NCI-H1694 (cell line): ENCODE results near the gene DMD.

Experiments
- DNase-seq: peaks from one replicate; lab custom pipeline; 2025; lab: John Stamatoyannopoulos, UW

DMD gene

DNA sequence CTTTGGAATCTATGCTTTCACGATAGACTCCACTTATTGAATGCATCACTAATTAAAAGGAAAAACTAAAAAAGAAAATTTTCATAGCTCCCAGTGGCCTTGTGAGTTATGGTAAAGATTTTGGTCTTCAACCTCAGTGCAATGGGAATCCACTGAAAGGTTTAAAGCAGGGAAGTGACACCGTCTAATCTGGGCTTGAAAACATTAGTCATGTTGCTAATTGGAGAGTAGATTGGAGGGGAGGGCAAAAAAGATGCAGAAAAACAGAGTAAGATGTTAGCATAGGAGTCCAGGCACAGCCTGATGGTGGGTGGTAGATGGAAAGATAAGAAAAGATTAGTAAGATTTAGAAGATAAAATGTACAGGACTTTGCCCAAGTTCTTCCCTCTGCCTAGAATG lies 1506.4 kb downstream of the DMD start:
- DNase-seq = no peak

DNA sequence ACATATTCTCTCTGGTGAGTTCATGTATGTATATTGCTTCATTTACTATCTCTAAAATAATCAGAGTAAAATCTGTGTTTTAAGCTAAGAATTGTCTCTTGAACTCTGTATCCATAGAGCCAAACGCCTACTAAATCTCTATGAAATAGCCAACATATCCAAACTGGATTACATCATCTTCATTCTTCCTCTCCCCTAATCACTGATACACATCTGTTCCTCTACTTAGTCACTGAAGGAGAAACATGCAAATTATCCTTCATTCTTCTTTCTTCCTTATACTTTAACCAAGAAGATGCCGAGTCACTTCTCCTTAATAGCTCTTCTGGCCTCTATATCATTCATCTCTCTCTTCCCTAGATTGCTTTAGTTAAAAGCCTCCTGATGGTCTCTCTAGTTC lies 1509.1 kb downstream of the DMD start:
- no peak for DNase-seq

DNA sequence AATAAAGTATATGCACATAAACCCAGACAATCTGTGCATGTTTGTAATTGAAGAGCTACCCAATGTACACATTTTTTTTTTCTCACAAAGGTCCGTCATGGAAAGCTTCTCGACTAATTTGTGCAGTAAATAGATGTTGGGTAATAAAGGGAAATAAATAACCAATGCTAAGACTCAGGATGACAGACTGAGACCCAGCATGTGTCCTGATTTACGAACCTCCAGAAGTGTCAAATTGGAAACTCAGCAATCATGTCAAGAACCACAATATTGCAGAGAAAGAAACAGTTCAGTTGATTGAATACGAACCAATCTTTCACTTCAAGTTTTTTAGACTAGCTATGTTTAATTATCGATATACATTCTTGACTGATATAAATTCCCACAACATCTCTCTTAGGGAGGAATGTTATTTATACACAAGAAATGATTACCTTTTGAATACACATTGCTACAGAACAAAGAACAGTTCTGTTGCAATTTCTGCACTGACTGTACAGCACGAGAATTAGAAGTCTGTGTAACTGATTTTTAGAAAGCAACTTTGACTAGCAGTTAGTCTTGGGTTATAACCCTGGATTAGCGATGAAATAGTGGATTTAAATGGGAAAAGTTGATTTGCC lies 1513.9 kb downstream of the DMD start:
- no peak for DNase-seq

DNA sequence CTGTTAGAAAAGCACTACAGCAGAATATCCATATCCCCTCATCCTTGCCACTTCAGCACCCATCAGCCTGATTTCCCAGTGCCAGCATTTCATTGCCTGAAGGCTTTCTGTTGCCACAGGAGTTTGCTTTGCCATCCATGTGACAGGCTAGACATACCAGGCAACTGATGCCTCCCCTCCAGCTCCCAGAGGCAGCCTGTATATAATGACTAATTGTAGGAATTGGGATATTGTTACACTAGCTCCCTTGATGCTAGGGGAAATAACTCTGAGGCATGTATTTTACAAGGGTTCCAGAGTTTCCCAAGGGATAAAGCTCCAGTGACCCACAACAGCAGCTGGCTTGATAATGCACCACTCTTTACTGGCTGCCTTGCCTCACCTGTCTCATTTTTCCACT lies 1531.5 kb downstream of the DMD start:
- no peak for DNase-seq

DNA sequence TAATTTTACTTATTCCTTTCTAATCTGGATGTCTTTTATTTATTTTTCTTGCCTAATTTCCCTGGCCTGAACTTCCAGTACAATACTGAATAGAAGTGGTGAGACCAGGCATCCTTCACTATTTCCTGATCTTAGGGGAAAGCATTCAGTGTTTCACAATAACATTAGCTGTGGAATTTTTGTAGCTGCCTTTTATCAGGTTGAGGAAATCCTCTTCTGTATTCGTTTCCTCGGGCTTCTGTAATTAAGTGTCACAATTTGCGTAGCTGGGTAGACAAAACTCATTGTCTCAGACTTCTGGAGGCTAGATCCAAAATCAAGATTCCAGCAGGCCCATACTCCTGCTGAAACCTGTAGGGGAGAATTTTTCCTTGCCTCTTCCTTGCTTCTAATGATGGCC lies 1541.1 kb downstream of the DMD start:
- DNase-seq = no peak

DNA sequence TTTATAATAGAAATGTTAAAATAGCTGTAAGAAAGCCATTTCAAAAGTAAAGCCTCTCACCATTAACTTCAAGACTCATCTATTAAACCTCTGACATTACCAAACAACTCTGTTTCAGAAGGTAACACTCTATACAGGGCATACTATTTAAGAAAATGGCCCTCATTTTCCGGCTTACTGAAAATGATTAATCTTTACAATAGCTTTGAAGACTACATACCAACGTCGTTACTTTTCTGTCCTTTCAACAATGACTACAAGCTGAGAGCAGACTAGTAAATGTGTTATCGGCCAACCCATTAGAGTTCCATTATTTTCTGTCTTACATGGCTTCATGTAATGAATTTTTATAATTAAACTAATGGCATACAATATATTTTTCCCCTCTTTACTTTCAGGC lies 1545.9 kb downstream of the DMD start:
- DNase-seq = no peak

DNA sequence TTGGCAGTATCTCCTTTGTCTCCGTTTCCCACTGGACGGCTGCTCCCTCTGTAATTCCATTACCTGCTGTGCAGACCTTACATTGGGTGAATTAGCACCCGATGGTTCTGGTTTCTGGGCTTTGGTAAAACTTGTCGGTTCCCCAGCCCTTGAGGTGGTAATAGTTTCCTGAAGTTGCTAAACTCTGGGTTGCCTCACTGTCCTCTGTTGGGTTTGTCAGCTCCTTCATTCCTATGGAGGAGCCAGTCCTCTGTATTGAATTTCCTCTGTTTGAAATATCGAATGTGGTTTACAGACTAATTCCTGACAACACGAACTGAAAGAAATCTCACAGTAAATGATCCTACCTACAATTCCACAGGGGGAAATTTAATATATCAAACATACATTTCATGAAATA lies 1548.2 kb downstream of the DMD start:
- DNase-seq = no peak

DNA sequence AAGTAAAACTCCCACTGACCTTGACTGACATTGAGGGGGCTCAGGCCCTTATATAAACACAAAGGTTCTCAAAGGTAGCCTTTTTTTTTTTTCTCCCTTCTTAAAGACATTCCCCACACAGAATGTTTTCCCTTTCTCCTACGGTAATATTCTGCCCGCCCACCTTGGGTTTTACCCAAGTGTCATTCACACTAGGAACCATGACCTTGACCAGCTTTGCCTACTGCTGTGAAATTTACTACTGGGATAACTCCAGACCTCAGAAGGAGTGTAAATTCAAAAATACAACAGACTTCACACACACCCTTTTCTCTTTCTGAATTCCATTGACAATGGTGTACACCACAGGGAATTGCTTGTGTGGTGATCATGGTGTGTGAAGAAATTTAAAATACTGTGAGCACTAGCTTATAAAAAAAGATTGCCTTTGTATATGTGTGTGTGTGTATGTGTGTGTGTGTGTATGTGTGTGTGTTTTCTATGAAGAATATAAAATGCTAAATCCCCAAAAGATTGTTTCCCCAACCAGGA lies 1550.0 kb downstream of the DMD start:
- DNase-seq = no peak

DNA sequence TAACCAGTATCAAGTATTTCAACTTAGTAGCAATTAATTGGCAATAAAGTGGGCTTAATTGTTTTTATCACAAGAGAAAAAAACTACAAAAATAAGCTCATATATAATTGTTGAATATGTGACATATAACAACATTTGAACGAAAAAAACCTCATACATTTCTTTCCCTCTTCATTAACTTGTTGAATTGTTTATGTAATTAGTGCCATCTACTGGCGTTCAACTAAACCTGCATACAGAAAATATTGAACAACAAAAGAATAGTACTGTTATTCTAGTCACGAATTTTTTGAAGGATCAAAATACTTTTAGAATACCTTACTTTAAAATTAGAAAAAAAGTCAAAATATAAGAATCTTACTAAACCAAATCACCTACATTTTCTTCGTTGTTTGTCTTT lies 1553.0 kb downstream of the DMD start:
- no peak for DNase-seq

DNA sequence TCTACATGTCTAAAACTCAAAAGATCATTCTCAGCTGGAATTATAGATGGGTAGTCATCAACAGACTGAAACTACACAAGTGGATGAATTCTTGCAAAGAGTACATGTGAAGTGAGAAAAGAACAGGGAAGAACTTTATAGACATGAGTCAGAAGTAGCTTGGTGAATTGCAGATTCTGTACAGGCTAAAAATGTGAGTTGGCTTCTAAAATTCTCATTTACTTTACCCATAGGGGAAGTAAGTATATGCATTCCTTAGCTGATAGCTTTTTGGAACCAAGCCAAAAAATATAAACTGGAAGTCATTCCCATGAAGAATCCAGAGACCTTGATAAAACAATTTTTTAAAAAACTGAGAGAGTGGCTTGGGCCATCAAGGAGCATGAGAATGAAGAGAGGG lies 1555.3 kb downstream of the DMD start:
- DNase-seq = no peak

DNA sequence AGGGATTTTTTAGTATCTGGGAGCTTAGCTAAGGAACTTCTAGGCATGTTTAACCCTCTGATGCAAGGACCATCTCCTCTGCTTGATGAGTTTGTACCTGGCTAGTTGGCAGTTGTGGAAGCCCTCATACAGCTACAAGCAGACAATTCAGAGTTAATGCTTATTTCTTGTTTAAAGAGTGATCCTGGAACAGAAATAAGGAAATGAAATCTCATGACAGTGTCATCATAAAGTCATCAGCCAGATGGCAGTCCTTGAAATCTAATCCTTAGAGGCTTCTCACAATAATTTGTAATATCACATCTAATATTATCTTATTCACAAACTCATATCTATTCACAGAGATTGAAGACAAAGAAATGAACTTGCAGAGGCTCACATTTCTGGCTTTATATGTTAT lies 1557.9 kb downstream of the DMD start:
- DNase-seq = no peak

DNA sequence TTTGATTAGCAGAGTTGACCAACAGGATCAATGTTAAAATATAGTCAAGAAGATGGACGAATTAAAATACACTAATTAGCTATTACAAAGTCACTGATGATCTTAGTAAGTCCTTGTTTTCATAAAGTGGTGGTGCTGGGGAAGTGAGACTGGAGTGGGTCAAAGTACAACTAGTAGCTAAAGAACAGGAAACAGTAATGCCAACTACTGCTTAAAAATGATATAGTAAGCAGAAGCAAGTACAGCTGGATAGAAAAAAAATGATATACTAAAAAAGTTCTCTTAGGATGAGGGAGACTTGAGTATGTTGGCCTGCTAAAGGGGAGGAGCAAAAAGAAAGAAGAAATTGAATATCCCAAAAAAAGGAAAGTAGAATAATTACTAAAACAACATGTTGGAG lies 1558.7 kb downstream of the DMD start:
- no peak for DNase-seq

DNA sequence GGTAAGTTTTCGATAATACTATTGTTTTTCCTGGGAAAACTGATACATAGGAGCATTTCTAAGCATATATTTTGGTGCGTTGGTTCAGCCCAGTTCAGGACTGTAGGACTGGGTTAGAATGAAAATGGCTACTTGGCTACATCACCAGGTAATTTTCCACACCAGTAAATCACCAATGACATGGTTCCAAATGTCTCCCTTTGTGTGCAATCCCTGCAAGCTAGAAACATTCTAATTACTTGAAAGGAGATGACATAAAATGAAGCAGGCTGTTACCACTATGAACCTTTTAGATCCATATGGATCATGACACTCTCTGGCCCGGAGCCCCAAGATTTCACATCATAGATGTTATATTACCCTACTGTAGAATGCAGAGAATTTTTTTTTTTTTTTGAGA lies 1562.1 kb downstream of the DMD start:
- DNase-seq = no peak

DNA sequence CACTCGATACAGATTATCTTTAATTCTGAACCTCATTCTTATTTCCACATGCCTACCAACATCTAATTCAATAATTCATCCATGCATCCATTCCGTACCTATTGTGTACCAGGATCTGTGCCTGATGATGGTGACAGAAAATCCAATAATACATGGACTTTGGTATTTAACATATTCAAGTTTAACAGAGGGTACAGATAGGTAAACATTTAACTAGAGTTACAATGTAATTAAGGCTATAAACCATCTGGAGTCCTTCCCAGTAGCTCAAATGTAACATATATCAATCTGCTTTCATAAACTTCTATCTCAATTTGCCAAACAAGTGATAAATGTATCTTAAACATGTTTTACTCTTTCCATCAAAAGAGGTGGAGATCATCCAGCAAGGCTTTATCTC lies 1578.0 kb downstream of the DMD start:
- DNase-seq = no peak

DNA sequence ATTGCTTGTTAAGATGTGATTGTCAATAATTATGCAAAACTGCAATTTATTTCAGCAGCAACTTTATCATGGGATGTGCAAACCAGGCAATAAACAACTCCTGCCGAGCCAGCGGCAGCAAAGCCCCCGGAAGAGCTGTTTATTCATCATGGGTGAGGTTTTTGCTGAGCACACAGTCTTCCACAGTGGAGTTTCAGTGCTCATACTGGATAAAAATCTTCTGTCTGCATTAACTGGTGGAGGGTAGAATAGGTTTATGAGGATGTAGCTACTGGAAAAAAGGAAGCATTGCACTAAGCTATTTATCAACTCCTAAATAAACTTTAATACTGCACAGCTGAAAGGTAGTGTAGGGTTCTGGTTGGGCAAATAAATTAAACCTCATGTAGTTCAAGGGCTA lies 1582.2 kb downstream of the DMD start:
- DNase-seq = no peak

DNA sequence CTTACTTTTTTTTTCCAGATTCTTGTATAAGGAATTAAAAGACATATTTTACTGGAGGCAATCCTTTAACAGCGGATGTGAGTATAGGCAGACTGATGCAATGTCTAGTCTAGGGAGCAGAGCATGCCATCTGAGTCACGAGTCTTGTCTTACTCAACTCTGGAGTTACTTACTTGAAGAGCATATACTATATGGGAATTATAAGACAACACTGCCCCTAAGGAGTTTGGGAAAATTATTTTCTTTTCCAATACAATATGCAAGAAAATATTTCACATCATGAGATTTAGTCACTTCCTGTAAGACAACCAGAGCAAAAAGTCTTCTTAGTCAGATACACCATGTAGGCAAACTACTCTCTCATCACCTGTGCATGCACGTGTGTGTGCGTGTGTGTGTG lies 1602.2 kb downstream of the DMD start:
- no peak for DNase-seq

DNA sequence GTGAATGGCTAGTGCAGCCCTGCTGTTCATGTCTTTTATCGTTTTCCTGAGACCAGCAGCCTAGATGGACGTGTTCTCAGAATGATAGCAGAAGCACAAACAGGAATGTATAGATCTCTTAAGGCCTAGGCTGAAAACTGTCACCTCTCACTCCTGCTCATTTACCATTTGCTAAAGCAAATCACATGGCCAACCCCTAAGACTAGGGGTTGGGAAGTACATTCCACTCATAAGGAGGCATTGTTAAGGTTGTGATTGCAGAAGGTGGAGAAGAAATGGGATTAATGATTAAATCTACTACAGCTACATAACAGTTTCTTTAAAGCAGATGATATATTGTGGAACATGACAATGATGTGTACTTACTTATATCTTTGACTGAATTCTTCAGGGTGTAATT lies 1602.7 kb downstream of the DMD start:
- no peak for DNase-seq

DNA sequence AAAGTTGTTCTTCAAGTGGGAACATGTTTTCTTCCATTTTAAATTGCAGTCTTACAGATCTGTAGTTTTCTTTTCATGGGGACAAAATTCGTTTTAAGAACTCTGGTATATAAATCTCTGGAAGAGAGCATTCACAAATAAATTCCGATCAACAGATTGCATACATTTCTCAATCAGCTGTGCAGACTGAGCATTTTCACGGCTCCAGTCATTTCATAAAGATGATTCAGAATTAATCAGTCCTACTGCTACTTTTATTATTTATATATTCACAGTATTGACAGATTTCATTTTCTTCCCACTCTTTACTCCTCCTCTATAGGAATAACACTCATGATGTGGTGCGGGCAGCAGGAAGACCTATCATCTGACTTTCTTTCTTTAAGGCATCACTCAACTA lies 1604.6 kb downstream of the DMD start:
- no peak for DNase-seq

DNA sequence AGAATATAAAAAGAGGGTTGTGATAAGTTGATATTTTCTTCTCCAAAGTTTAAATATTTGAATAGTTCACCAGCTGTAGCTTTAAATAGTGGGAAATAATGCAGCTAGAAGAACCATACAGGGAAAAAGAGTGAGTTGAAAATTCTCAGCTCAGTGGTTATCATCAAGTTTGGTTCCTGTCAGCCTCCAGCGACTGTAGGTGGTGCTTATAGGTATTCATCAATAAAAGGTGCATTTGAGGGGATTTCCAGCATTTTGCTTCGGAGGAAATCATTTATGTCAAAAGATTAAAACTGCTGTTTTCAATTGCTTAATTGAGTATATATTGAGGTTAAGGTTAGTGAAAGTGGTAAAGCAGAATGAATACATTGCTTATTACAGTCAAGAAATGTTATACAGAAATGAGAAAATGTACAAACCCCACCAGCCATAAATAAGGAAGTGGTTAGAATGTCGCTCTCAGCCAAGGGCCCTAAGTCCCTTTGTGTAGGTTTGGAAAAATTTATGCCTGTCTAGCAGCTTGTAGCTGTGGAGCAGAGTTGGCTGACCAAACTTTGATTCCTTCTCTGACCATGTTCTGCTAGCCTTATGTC lies 1606.6 kb downstream of the DMD start:
- DNase-seq = no peak

DNA sequence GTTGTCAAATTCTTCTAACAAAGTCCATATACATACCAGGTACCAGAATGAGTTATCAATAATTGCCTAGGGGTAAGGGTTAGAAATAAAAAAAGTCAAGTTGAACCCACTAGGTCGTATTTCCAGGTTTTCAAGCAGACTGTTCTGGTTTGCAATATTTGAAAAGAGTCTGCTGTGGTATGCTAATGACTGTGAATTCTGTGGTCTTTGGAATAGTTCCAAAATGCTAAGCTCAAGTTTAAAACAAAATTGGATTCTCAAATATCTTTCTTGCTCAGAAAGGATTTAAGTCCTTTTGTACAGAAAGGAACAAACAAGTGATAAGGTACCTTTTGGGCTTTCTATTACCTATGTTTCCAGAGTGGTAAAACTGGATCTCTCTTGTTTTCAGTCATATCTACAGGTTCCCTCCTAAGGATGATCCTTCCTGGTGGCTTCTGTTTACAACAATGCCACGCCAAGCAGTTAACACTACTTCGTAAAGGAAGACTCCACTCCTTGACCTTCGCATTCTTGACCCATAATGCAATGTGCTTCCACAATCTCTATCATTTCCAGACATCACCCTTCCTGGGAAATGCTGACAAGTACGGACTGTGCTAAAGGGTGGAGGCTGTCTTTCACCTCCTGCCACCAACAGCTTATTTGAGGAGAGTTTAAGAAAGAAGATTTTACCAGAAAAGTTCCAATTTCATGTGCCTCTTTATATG lies 1607.8 kb downstream of the DMD start:
- DNase-seq = no peak

DNA sequence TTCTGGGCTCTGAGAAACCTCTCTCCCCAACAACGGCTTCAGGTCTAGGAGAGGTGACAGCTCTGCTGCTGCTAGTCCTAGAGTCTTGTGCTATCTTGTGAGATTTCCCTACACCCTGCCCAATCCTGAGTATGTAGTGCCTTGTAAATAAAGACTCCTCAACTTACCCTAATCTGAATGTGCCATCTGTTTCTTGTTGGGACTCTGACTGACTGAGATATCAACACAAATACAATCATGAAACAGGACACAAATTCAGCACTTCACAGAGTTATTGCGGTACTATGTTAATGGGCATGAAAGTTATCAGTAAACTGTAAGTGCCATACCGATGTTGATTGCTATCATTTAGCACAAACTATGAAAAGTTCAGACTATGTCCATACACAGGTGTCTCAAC lies 1610.5 kb downstream of the DMD start:
- no peak for DNase-seq

DNA sequence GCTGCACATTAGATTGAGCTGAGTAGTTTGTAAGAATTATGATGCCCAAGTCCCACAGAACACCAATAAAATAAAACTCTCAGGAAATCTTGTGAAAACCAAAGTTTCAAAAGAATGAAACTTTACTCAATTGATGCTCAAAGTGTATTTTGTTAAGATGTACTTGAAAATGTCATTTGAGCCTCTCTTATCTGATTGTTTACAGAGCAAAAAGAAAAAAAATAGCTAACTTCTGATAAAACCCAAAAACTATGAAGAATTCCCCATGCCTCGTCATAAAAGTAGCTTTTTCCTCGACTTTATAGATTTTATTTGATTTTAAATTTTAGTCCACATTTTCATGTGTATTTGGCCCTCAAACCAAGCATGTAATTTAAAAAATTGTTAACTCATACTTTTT lies 1618.0 kb downstream of the DMD start:
- no peak for DNase-seq

DNA sequence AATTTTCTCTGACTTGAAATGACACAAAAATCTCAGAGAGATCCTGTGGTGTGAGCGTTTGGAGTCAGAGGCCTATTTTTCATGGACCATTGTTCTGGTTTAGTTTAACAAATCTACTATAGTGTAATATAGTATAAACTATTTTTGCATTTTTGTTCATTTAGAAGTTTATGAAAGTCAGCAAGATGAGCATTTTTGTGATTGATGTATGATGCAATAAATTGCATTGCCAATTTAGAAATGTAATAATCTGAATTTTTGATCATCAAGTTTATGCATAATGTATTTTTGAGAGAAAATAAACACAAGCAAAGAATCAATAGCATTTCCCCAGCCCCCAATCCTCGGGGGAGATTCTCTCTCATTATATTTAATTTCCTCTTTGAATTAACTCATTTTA lies 1620.0 kb downstream of the DMD start:
- no peak for DNase-seq
